RWPE2 (cell line): ENCODE data around the gene CTNND2.

ENCODE experiments used
- ATAC-seq: fragments of 200-7000 bp; cut with Tn5 transposase; 3 replicates; pipeline ENCODE4 v1.9.1; 2021; ENCODE audit warnings: low read depth
- DNase-seq: peaks from one replicate; pipeline ENCODE4 v3.0.0-alpha.2; 2020; ENCODE audit warnings: low spot score
- H3K27ac ChIP-seq: fragments of 450-650 bp; 2 replicates; pipeline ENCODE4 v1.5.1; 2017; ENCODE audit warnings: mild to moderate bottlenecking; ENCODE audit not compliant: poor library complexity, severe bottlenecking
- H3K27me3 ChIP-seq: fragments of 250-450 bp; sonication (Bioruptor Pico); 2 replicates; pipeline ENCODE4 v1.5.1; 2021; ENCODE audit warnings: mild to moderate bottlenecking, moderate library complexity; ENCODE audit not compliant: insufficient read depth, poor library complexity, severe bottlenecking
- H3K36me3 ChIP-seq: fragments of 250-450 bp; sonication (Bioruptor Pico); 2 replicates; pipeline ENCODE4 v1.5.1; 2020; ENCODE audit warnings: low read depth, mild to moderate bottlenecking, moderate library complexity
- H3K4me1 ChIP-seq: fragments of 250-450 bp; sonication (Bioruptor Pico); 2 replicates; pipeline ENCODE4 v1.5.1; 2021; ENCODE audit warnings: mild to moderate bottlenecking, moderate library complexity; ENCODE audit not compliant: insufficient read depth, poor library complexity, severe bottlenecking
- H3K4me3 ChIP-seq: fragments of 250-450 bp; sonication (Bioruptor Pico); 2 replicates; pipeline ENCODE4 v1.5.1; 2021; ENCODE audit warnings: mild to moderate bottlenecking, moderate library complexity; ENCODE audit not compliant: severe bottlenecking
- H3K9me3 ChIP-seq: fragments of 250-450 bp; sonication (Bioruptor Pico); 2 replicates; pipeline ENCODE4 v1.5.1; 2021; ENCODE audit warnings: mild to moderate bottlenecking, moderate library complexity; ENCODE audit not compliant: severe bottlenecking
- CTCF ChIP-seq: fragments of 450-650 bp; IDR thresholded peaks from one replicate; pipeline ENCODE4 v1.5.1; 2017; ENCODE audit warnings: mild to moderate bottlenecking, moderate library complexity; ENCODE audit not compliant: poor library complexity, severe bottlenecking

CTNND2 gene

GRCh38 chr5:11692636-11693035, 211.6 kb downstream of the CTNND2 start:
- ATAC-seq = no peak

GRCh38 chr5:11687498-11687897, 216.7 kb downstream of the CTNND2 start:
- H3K4me3 ChIP-seq = no peak overlapping the region
- no peak overlapping the region for H3K27ac ChIP-seq
- H3K27me3 ChIP-seq = peaks cover under 1% of the 10 kb centered on the region
- no peak for DNase-seq
- no peaks in the 10 kb centered on the region for H3K9me3 ChIP-seq
- ATAC-seq = no peak
- H3K36me3 ChIP-seq = no peaks in the 10 kb centered on the region
- H3K4me1 ChIP-seq = no peaks in the 10 kb centered on the region
- no peak for TF ChIP-seq CTCF

More at GRCh38 chr5:11692636-11693035, 211.6 kb downstream of the CTNND2 start:
- Histone ChIP-seq H3K9me3 (no peaks in the 10 kb centered on the region), H3K4me3 (no peak overlapping the region), H3K27me3 (no peaks in the 10 kb centered on the region), H3K4me1 (no peaks in the 10 kb centered on the region), H3K27ac (no peak overlapping the region), H3K36me3 (no peaks in the 10 kb centered on the region)
- no peak for TF ChIP-seq CTCF
- no peak for DNase-seq

- no peak for TF ChIP-seq CTCF
- Histone ChIP-seq H3K27ac (no peak overlapping the region), H3K4me3 (no peak overlapping the region), H3K4me1 (no peaks in the 10 kb centered on the region), H3K9me3 (no peaks in the 10 kb centered on the region), H3K27me3 (peaks cover 3% of the 10 kb centered on the region), H3K36me3 (no peaks in the 10 kb centered on the region)
- ATAC-seq (no peak), DNase-seq (no peak)
Observed at GRCh38 chr5:11684607-11685006, 219.6 kb downstream of the CTNND2 start.

GRCh38 chr5:11683666-11684065, 220.6 kb downstream of the CTNND2 start:
- ATAC-seq (no peak), DNase-seq (no peak)
- H3K27me3 ChIP-seq = peaks cover 3% of the 10 kb centered on the region
- no peaks in the 10 kb centered on the region for H3K36me3 ChIP-seq
- H3K9me3 ChIP-seq = no peaks in the 10 kb centered on the region
- no peak for TF ChIP-seq CTCF
- H3K4me1 ChIP-seq = no peaks in the 10 kb centered on the region
- H3K27ac ChIP-seq = no peak overlapping the region
- H3K4me3 ChIP-seq = no peak overlapping the region

- Histone ChIP-seq H3K4me3 (no peak overlapping the region), H3K27me3 (peaks cover 3% of the 10 kb centered on the region), H3K36me3 (no peaks in the 10 kb centered on the region), H3K27ac (no peak overlapping the region), H3K9me3 (no peaks in the 10 kb centered on the region), H3K4me1 (no peaks in the 10 kb centered on the region)
- no peak for TF ChIP-seq CTCF
- ATAC-seq (no peak), DNase-seq (no peak)
Observed at GRCh38 chr5:11681796-11682195, 222.4 kb downstream of the CTNND2 start.
